HG02870 (cell line): ENCODE data around the gene ANXA8.
"Not testable (repeated sequence)": the region's sequence is repeated elsewhere in the genome, so short reads cannot be mapped to it uniquely, and the experiment has no call there.

ENCODE experiments used
- ATAC-seq: cut with Tn5 transposase; IDR thresholded peaks from one replicate; pipeline ENCODE4 v1.9.1; 2021; ENCODE audit warnings: mild to moderate bottlenecking, moderate library complexity; ENCODE audit not compliant: unreplicated experiment

The ANXA8 gene

DNA sequence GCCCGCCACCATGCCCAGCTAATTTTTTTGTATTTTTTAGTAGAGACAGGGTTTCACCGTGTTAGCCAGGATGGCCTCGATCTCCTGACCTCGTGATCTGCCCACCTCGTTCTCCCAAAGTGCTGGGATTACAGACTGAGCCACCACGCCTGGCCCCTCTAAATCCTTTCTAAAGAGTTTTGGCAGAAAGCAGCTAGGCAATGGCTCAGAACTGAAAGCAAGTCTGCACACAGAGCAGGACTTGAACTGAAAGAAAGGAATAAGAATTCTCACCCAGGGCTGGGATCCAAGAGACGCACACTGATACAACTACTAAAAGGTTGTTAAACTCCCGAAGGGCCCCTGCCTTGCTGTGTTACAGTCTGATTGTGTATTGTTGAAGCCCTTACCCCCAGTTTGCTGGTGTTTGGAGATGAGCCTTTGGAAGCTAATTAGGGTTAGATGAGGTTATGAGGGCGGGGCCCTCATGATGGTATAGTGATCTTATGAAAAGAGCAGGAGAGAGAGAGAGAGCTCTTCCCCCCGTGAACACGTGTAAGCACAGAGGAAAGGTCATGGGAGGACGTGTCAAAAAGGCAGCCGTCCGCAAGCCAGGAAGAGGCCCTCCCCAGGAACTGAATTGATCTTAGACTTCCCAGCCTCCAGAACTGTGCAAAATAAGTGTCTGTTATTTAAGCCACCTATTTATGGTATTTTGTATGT lies 18.5 kb downstream of the ANXA8 start:
- ATAC-seq, result not testable (repeated sequence)

DNA sequence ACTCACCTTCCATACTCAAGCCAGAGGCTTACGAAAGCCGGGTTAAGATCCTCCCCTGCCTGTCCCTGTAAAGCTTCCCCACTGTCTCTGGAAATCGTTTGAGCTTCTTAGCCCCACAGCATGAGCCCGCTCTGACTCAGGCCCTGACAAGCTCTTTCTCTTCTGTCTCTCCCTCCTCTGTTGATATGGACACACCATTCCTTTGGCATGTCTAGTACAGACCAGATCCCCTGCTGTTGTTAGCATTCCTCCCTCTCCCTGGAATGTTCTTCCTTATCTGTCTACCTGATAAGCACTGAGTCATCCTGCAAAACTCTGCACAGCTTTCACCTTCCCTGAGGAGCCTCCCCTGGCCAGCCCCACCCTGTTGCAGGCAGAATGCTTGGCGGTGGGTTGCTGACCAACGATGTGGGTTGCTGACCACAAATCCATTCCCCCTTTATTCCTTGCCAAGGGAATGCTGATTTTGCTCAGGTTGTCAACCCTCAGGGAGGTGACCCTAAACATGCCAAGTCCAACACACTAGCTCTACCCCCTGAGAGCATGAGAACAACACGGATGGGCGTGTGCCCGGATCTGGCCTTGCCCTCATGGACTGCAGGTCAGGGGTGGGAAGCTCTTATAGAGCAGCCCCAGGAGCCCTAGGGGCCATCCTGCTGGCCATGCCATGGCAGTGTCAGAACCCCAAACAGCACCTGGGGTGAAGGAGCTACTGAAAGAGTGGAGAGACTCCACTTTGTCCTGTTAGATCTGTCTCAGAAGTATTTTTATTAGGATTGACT lies 21.1 kb downstream of the ANXA8 start:
- ATAC-seq, result not testable (repeated sequence)

- ATAC-seq, result not testable (repeated sequence)
These were observed 22.6 kb downstream of the ANXA8 start for GRCh38 chr10:47461261-47461687.

GRCh38 chr10:47458466-47459154 lies 25.3 kb downstream of the ANXA8 start:
- no peak for ATAC-seq

DNA sequence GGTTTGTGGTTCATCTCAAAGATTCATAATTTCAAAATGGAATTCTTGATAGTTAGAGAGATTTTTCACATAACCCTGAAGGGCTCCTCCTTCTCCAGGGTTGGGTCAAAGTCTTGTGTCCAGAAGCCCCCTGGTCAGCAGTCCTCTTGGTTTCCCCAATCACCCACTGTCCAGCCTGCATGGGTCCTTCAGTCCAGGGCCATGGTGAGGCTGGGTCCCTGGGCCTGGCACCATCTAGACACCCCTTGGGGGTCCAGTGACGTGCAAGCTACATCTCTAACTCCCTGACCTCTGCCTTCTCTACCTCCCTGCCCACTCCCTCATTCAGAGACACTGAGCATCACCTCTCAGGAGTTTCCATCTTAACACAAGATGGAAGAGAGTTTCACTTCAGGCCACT lies 26.1 kb downstream of the ANXA8 start:
- ATAC-seq, result no peak

- ATAC-seq, result no peak
These were observed 26.4 kb downstream of the ANXA8 start for GRCh38 chr10:47457528-47457820.

DNA sequence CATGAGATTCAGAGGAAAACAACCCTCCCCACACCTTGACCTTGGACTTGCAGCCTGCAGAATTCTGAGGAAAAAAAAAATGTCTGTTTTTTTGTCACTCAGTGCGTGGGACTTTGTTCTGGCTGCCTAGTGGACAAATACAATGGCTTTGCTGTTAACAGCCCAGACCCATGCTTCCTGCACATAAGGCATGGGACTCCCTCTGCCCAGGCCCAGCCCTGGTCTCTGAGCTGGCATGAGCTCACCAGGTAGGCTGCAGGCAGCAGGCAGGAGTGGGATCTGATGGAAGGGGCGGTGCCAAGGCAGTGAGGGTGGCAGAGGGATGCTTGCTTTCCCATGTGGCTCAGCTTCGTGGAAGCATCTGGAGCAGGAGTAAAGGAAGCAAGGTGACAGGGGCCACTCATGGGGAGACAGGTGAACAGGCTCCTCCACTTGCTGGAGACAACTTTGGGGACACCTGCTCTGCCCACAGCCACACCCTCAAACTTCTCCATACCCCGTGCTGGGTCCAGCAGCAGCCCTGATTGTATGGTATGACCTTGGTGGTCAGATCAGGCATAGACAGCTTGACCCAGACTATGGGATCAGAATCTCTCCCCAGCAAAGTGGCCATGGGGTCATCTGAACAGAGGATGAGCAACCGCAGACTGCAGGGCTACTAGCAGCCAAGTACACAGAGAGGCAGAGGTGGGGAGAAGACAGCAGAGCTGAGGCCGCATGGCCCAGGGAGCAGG lies 27.0 kb downstream of the ANXA8 start:
- no peak for ATAC-seq

DNA sequence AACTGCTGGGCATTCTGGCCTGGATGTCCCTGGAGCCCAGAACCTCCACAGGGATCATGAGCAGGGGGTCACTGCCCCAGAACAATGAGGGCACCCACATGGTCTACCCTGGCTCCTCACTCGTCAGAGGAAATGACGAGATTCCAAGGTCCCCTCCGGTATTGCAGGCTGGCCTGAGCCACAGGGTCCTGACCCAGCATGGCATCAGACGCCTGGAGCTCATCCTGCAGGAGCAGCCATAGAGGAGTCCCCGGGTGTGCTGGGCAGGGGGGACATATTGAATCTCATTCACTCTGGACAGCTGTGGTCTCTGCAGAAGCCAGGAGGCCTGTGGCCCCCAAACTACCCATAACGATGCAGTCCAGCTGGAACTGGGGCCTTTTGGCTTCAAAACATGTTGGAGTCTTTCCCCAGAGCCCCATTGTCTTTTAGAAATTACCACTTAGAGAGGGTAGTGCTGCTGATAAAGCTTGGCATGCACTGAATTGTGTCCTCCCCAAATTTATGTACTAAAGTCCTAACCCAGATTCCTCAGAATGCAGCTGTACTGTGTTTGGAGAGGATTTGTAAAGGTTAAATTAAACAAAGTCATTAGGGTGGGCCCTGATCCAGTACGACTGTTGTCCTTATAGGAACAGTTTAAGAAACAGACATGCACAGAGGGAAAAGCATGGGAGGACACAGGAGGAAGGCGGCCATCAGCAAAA lies 27.7 kb downstream of the ANXA8 start:
- no peak for ATAC-seq

DNA sequence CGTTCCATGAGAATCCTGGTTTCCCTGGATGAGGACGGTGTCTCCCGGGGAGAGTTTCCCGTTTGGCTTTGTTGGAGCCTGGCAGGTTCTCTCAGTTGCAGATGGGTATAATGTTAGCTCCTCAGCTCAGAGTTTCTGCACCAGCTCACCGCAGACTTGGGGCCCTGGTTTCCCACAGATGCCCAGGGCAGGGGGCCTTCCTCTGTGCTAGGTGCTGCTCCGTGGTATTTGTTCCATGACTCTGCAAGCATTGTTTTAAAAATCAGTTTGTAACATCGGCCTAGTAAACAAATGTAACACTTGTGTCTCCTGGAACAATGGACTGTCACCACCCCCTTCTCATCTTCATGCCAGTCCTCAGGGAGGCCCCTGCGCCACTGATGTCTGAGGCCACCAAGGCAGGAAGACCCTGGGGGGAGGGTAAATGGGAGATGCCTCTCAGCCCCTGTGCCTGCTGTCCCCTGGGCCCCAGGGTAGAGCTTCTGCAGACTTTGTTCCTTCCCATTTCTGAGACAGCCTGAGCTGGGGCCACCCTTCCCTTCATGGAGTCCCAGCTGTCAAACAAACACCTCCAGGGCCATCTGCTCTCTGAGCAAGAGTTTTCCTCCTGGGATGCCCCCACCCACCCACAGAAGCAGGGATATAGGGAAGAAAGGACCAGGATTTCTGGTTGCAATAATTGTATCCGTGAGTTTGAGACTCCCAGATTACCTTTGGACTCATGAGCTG lies 28.4 kb downstream of the ANXA8 start:
- not testable (repeated sequence) for ATAC-seq

DNA sequence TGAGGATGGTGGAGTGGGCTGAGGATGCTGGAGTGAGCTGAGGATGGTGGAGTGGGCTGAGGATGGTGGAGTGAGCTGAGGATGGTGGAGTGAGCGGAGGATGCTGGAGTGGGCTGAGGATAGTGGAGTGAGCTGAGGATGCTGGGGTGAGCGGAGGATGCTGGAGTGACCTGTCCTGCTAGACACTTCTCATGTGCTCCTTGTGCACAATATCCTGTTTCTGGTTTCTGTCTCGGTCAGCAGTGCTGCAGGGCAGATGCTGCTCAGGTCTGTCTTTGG lies 29.2 kb downstream of the ANXA8 start:
- ATAC-seq, result no peak

DNA sequence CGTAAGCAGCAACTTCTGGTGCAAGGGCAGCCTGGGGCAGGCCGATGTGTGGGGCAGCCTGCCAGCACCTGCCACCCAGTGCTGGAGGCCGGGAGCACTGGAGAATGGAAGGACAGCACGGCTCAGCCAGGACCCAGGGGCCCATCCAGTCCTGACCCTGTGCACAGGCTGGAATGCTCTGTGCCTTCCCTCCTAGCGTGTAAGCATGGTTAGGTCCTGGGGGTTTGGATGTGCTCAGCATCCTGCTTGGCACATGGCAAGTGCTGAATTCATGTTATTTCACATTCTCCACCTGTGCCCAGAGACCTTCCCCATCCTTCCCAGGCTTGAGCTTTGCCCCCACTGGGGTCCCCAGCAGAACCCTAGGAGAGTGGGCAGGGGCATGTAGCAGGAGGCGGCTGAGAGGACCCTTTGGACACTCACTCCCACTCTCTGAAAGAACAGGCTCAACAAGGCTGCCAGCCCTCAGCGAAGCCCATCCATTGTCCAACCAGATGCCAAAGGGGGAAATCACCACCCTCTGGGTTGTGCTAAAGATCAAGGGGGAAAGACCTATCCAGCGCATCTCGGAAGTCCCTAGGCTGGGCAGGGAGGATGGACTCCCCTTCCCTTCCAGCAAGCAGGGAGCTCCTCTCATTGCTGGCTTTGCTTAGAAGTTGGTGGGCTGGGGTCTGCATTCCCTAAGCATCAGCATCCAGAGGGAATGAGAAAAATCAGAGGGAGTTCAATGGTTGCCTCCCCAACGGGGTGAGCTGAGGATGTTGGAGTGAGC lies 29.7 kb downstream of the ANXA8 start:
- no peak for ATAC-seq

DNA sequence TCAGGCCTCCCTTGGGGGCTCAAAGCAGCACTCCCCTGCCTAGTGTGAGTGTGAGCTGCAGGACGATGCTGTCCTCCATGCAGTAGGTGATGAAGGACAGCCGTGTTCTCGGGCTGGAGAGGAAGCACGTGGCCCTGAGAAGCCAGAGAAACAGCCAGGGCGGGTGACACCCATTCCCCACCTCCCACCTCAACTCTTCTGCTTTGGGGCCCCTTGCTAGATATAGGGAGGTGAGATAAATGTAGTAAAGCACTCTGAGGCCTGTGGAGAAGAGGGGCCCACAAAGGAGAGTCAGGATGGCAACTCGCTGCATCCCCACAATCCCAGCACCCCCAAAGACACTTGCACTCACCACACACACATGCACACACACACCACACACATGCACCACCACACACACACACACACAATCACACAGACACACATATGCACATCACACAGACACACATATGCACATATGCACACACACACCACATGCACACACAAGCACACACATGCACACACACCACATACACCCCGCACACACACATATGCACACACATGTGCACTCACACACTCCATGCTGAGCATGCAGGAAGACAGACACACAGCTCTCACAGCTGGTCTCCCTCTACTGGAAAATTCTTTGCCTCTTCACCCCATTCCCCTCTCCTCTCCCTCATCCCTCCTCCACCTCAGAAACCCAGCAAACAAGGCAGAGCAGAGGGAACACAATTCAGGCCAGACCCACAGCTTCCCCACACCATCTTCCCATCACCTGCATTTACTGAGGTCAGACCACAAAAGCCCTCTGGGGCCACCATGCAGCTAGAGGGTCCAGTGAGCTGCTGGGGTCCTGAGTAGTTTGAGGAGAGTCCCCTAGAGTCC lies 30.5 kb downstream of the ANXA8 start:
- ATAC-seq, result no peak

DNA sequence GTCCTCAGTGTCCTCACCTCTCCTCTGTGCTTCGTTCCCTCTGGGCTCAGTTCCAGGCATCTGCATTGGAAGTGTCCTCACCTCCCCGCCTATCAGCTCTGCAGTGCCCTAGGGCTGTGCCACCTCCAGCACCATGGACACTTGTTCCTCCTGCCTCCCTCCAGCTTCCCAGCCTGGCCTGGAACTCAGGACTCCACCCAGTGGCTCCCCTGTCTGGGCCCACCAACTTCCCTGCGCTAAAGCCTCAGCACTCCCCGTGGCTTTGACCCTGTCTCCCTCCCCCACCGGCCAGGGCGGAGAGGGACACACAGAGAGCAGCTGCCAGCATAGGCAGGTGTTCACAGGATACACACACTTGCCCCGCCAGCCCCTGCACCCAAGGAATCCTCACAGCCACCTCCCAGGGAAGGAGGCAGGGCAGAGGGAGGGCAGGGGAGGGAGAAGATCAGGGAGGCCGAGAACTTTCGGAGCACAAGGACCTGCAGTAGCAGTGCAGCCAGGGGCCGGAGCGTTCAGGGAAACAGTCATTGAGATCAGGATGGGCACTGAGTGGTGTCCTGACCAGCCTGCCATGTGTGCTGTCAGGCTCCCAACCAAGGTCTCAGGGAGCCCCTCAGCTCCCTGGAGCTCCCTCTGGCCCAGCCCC lies 31.3 kb downstream of the ANXA8 start:
- no peak for ATAC-seq

DNA sequence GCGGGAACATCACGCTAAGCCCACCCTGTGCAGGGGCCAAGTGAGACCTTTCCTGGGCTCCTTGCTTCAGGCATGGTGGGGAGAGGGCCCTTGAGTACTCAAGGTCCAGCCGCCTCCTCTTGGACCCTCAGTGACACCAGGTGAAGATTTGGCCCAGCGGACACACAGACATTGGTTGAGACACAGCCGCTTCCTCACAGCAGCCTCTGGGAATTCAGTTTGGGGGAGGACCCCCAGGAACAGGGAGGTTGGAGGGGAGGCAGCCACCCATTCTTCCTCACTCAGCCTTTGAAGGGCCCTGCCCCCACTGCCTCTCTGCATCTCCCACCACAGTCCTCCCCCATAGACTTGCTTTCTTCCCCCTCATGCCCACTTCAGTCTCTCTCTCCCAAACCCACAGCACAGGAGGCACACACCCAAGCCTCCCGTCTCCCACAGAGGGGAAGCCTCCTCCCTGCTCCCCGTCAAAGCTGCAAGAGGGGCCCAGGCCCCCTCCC lies 31.9 kb downstream of the ANXA8 start:
- no peak for ATAC-seq

GRCh38 chr10:47451273-47451997 lies 32.5 kb downstream of the ANXA8 start:
- ATAC-seq, result no peak

DNA sequence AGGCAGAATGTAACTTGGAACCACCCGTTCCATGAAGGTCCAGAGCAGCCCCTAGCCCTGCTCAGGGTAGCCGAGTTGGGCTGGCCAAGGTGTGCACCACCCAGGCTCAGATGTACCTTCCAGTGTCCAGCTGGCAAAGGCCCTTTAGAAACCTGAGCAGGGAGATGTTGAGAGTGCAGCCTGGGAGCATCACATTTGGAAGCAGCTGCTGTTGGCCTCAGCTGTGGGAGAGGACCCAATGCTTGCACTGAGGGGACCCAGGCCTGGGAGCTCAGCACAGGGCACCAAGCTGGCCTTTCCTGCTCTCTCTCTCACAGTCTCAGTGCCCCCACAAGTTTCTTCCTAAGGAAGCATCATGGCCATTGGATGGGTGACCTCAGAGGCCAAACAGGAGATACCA lies 33.5 kb downstream of the ANXA8 start:
- ATAC-seq, result no peak

DNA sequence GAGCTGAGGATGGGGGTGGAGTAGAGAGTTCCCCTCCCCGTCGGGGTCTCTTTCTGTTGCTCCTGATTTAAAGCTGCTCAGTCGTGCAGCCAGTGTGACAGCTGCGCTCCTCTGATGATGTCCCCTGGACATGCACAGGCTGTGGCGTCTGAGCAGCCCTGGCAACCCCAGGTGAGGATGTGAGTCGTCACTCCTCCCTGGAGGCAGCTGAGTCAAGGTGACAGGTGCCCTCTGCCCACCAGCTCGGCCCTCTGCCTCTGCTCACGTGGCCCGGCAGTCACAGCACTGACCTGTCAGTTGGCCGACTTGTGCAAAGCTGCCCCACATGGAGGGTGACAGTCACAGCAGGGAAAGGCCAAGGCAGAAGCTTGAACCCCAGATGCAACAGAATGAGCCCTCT lies 33.9 kb downstream of the ANXA8 start:
- ATAC-seq, result no peak
